Muscle of leg (tissue), 11 donors: ENCODE results near the gene BDKRB1. TPM values are rescaled to one million over a fixed set of nuclear protein-coding genes. Genes with fewer than 3 reads are reported as not detected.

Experiments
- DNase-seq: peaks from one replicate; pipeline ENCODE4 v3.0.0; 2013
- H3K27ac ChIP-seq: one replicate; pipeline ENCODE4 v1.5.1; 2013; ENCODE audit warnings: mild to moderate bottlenecking, low read length, control low read depth
- H3K27me3 ChIP-seq: one replicate; pipeline ENCODE4 v1.6.1; 2013; ENCODE audit warnings: low read length; ENCODE audit not compliant: control insufficient read depth, insufficient read depth
- H3K36me3 ChIP-seq: one replicate; pipeline ENCODE4 v1.6.1; 2013; ENCODE audit warnings: low read length; ENCODE audit not compliant: control insufficient read depth, insufficient read depth
- H3K4me1 ChIP-seq: one replicate; pipeline ENCODE4 v1.6.1; 2013; ENCODE audit warnings: low read length; ENCODE audit not compliant: control insufficient read depth, insufficient read depth
- H3K4me3 ChIP-seq: one replicate; pipeline ENCODE4 v1.5.1; 2013; ENCODE audit warnings: low read length, control low read depth
- H3K9me3 ChIP-seq: replicated peaks from 2 replicates; pipeline ENCODE4 v1.6.1; 2013; ENCODE audit warnings: low read depth, low read length; ENCODE audit not compliant: control insufficient read depth
- WGBS: methylation state at CpG from one replicate; pipeline ENCODE4 v1.1.5; 2013; ENCODE audit warnings: missing lambda C conversion rate; ENCODE audit not compliant: insufficient coverage; 5-methylcytosine and 5-hydroxymethylcytosine counted together
- polyA plus RNA-seq, 8 donors: library from polyadenylated mRNA; unstranded; fragments of 120-200 nt; gene quantifications; one replicate each; pipeline versions ENCODE4 v1.2.1 to v1.2.3, GENCODE V29; 2013; ENCODE audit warnings: inconsistent platforms in 1 of 8, low replicate concordance in 1 of 8; ENCODE audit not compliant: insufficient read length in 8 of 8, insufficient read depth in 1 of 8
- total RNA-seq: library from RNA; stranded (reverse); fragments of 120-200 nt; gene quantifications from one replicate; pipeline ENCODE4 v1.2.4, GENCODE V29; 2013

Gene BDKRB1
- total and polyA plus RNA-seq, 9 donors: 0.53 to 1.4 (median 0.99) TPM

- H3K27ac ChIP-seq: no peak overlapping the region
- DNase-seq: no peak
- H3K4me3 ChIP-seq: no peak overlapping the region
- H3K4me1 ChIP-seq: no peaks in the 10 kb centered on the region
- H3K9me3 ChIP-seq: no peaks in the 10 kb centered on the region
- no peaks in the 10 kb centered on the region for H3K27me3 ChIP-seq
- 71% methylated on average over 7 of the region's 7 CpGs for WGBS
- H3K36me3 ChIP-seq: peaks cover 20% of the 10 kb centered on the region
Observed at GRCh38 chr14:96294246-96294645, 38.2 kb downstream of the BDKRB1 start.

- Histone ChIP-seq H3K27me3 (no peaks in the 10 kb centered on the region), H3K36me3 (peaks cover 19% of the 10 kb centered on the region), H3K4me1 (no peaks in the 10 kb centered on the region), H3K4me3 (no peak overlapping the region), H3K9me3 (no peaks in the 10 kb centered on the region), H3K27ac (no peak overlapping the region)
- WGBS: no CpG with 5 or more reads among the region's 2 CpGs
- no peak for DNase-seq
Observed at GRCh38 chr14:96297000-96297399, 41.0 kb downstream of the BDKRB1 start.

GRCh38 chr14:96297997-96298515 is 42.0 kb downstream of the BDKRB1 start:
- Histone ChIP-seq H3K27ac (no peak overlapping the region), H3K9me3 (no peaks in the 10 kb centered on the region), H3K36me3 (peaks cover 26% of the 10 kb centered on the region), H3K4me3 (no peak overlapping the region), H3K4me1 (no peaks in the 10 kb centered on the region), H3K27me3 (no peaks in the 10 kb centered on the region)
- WGBS: 100% methylated on average over 2 of the region's 4 CpGs
- DNase-seq: no peak

- Histone ChIP-seq H3K9me3 (no peaks in the 10 kb centered on the region), H3K36me3 (peaks cover 29% of the 10 kb centered on the region), H3K4me1 (no peaks in the 10 kb centered on the region), H3K27me3 (no peaks in the 10 kb centered on the region), H3K27ac (no peak overlapping the region), H3K4me3 (no peak overlapping the region)
- WGBS: 55% methylated on average over 3 of the region's 3 CpGs
- no peak for DNase-seq
Observed at GRCh38 chr14:96299441-96299840, 43.4 kb downstream of the BDKRB1 start.

- Histone ChIP-seq H3K4me1 (no peaks in the 10 kb centered on the region), H3K4me3 (no peak overlapping the region), H3K36me3 (peaks cover 34% of the 10 kb centered on the region), H3K27ac (no peak overlapping the region), H3K27me3 (no peaks in the 10 kb centered on the region), H3K9me3 (no peaks in the 10 kb centered on the region)
- 100% methylated on average over 1 of the region's 3 CpGs for WGBS
- DNase-seq: no peak
Observed at GRCh38 chr14:96303981-96304380, 48.0 kb downstream of the BDKRB1 start.

GRCh38 chr14:96304956-96305355 is 48.9 kb downstream of the BDKRB1 start:
- DNase-seq: no peak
- peaks cover 37% of the 10 kb centered on the region for H3K36me3 ChIP-seq
- whole genome bisulfite sequencing: 72% methylated on average over 5 of the region's 9 CpGs
- H3K27me3 ChIP-seq: no peaks in the 10 kb centered on the region
- H3K9me3 ChIP-seq: no peaks in the 10 kb centered on the region
- H3K27ac ChIP-seq: no peak overlapping the region
- no peak overlapping the region for H3K4me3 ChIP-seq
- no peaks in the 10 kb centered on the region for H3K4me1 ChIP-seq

GRCh38 chr14:96307434-96307833 is 51.4 kb downstream of the BDKRB1 start:
- Histone ChIP-seq H3K27ac (no peak overlapping the region), H3K4me1 (no peaks in the 10 kb centered on the region), H3K4me3 (no peak overlapping the region), H3K27me3 (no peaks in the 10 kb centered on the region), H3K36me3 (peaks cover 33% of the 10 kb centered on the region), H3K9me3 (no peaks in the 10 kb centered on the region)
- WGBS: 67% methylated on average over 1 of the region's 4 CpGs
- DNase-seq: no peak

GRCh38 chr14:96309133-96309895 is 53.3 kb downstream of the BDKRB1 start:
- Histone ChIP-seq H3K36me3 (peaks cover 25% of the 10 kb centered on the region), H3K4me3 (no peak overlapping the region), H3K9me3 (no peaks in the 10 kb centered on the region), H3K4me1 (no peaks in the 10 kb centered on the region), H3K27me3 (no peaks in the 10 kb centered on the region), H3K27ac (no peak overlapping the region)
- 92% methylated on average over 6 of the region's 8 CpGs for WGBS
- no peak for DNase-seq

GRCh38 chr14:96309896-96310330 is 53.9 kb downstream of the BDKRB1 start:
- no peak overlapping the region for H3K4me3 ChIP-seq
- H3K27ac ChIP-seq: no peak overlapping the region
- no peak for DNase-seq
- peaks cover 22% of the 10 kb centered on the region for H3K36me3 ChIP-seq
- no peaks in the 10 kb centered on the region for H3K4me1 ChIP-seq
- H3K27me3 ChIP-seq: no peaks in the 10 kb centered on the region
- H3K9me3 ChIP-seq: no peaks in the 10 kb centered on the region
- no CpG with 5 or more reads among the region's 5 CpGs for WGBS

- WGBS: 90% methylated on average over 3 of the region's 6 CpGs
- H3K36me3 ChIP-seq: peaks cover 22% of the 10 kb centered on the region
- H3K4me3 ChIP-seq: no peak overlapping the region
- H3K27me3 ChIP-seq: no peaks in the 10 kb centered on the region
- no peak overlapping the region for H3K27ac ChIP-seq
- DNase-seq: no peak
- no peaks in the 10 kb centered on the region for H3K4me1 ChIP-seq
- no peaks in the 10 kb centered on the region for H3K9me3 ChIP-seq
Observed at GRCh38 chr14:96310906-96311305, 54.9 kb downstream of the BDKRB1 start.
